Stimulated activated CD8-positive, alpha-beta memory T cell treated with anti-CD3 and anti-CD28 coated beads, Interleukin-15, amount 100 ng/mL, for 4 hours (primary cell): ENCODE results near the gene PTTG1IP.

Experiments used
- DNase-seq, 2 donors: peaks; one replicate each; pipeline ENCODE4 v3.0.0-alpha.2; 2020; ENCODE audit warnings: low read depth in 2 of 2

The PTTG1IP gene

DNA sequence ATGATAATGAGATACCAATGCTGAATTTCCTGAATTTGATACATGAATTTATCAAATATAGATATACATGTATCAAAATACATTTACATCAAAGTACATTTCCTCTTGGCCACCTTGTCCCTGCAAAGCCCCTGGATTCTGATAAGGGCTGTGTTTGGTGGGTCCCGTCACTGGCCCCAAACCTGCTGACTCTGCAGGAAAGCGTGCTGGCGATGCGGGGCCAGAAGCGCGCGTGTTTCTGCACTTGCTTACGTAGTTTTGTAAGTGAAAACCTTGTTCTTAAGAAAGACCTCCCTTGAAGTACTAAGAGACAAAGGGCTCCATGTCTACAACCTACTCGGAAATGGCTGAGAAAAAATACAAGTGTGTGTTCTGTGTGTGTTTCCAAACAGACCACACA, 36.2 kb upstream of the PTTG1IP start:
- no peak for DNase-seq

DNA sequence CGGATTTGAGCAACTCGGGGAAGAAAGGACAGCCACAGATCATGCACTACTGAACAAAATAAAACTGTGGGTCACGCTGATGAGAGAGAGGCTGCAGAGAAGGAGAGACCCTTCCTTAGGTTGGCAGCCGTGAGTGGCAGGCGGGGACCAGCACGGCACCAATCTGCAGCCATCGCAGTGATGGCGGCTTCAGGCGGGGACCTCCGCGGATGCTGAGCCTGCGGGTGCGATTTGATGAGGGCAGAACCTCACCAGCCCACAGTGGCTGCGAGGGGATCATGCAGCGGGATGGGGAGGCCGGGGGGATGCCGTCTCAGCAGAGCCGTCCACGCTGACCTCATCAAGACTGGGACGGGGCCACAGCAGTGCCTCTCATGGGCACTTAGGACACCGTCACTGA, 35.4 kb upstream of the PTTG1IP start:
- no peak for DNase-seq

DNA sequence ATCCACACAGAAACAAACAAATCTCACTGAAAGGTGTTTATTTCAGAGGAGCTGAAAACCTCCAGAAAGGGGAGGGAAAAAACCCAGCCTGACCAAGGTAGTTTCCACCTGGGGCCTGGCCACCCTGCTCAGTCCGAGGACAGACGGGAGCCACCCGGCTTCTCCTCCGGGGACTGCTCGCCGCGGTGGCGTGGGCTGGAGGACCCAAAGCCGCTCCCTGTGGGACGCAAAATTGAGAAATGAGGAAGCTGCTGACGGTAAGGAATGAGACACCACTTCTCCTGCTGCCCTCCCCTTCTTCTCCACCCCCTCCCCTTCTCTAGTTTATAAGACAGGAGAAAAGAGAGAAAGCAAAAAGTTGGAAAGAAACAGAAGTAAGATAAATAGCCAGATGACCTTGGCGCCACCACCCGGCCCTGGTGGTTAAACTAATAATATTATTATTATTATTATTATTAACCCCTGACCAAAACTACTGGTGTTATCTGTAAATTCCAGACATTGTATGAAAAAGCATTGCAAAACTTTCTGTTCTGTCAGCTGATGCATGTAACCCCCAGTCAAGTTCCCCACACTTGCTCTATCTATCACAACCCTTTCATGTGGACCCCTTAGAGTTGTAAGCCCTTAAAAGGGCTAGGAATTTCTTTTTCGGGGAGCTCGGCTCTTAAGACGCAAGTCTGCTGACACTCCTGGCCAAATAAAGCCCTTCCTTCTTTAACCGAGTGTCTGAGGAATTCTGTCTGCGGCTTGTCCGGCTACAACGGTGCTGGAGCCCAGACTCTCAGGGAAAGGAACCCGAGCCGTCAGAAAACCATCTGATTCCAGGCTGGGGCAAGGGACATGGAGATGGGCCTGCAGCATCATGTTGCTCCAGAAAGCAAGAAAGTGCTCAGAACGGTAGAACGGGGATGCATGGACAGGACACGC, 34.7 kb upstream of the PTTG1IP start:
- DNase-seq: no peak

DNA sequence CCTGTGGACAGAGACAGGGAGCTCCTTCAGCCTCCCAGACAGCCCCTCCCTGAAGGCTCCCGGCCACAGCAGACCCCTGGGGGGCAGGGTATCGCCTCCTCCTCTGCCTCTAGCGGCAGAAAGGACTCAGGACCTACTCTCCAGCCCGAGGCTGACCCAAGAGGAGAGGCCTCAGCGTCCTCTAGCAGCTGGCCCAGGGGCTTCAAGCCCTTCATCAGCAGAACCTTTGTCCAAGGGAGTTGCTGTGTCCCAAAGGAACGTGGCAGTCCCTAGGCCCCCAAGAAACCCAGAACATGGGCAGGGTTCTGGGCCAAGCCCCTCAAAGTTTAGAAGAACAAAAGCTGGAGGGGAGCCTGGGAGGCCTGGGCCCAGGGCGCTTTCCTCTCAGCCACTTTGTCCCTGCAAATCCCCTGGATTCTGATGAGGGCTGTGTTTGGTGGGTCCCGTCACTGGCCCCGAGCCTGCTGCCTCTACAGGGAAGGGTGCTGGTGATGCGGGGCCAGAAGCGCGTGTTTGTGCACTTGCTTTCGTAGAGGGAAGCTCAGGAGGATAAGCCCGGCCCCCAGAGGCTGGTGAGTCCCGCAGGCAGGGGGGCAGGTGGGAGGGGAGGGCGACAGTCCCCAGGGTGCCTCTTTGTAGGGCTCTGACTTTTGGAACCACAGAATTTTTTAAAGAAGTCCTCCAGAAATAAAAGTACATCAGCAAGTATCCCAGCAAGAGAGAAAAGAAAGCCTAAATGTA, 33.9 kb upstream of the PTTG1IP start:
- no peak for DNase-seq

DNA sequence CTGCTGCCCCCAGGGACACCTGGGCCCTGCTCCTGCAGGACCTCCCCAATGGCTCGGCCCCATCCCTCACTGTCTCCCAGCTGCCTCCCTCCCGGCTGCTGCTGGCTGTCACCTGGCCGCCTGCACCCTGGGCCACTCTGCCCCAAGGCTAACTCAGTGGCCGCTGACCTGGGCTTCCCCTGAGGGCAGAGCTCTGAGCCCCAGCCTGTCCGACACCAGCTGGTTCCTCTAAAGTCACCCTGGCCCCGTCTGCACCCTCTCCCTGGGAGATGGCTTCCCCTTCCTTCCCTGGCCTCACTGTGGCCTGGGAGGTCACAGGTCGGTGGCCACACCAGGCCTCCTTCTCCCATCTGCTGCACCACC, 32.2 kb upstream of the PTTG1IP start:
- no peak for DNase-seq

DNA sequence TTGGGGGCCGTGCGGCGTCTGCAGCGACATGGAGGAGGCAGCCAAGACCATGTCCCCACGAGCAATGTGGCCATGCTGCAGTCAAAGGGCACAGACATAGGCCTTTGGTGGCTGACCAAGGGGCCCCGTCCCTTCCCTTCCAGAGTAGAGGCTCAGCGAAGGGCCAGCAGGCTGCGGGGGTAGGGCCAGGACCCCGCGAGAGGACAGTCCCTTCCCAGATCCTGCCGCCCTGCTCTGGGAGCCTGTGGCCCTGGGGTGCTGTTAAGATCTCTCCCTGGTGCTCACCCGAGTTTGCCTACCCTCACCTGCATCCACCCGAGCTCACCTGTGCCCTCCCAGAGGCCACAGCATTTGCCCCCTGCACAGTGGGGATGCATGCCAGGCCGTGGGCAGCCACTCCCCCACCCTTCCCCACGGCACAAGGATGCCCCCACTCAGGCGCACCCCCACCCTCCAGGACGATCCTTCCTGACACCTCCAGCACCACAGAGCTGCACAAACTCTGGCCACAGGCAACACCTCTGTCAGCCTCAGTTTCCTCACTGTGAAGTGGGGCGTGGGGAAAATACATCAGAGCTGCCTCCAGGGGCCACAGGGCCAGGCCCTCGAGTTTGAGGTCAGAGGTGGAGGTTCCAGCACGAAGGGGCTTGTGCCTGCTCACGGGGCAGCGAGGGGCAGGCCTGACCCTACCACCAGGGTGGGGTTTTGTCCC, 31.7 kb upstream of the PTTG1IP start:
- no peak for DNase-seq

DNA sequence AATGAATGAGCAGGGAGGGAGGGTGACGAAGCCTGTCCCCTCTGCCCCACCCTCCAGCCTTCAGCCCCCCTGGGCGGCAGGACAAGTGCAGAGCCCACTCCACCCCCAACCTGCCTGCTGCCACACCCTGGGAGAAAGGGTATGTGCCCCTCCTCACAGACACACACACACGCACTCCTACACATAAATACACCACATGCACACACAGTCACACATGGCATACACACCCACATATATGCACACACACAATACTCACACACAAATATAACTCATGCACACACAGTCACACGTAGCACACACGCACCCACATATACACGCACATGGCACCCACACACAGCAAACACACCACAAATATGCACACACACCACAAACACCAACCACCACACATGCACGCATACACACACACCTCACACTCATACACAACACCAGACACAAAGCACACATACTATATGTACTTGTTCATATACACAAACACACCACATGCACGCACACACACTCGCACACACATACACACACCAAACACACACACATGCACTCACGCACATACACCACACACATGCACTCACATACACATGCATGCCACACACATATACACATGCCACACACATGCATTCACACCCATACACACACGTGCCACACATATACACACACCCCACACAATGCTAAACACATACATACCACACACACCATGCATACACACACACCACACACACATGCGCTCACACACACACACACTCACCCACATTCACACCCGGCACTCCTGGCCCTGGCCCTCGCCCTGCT, 30.8 kb upstream of the PTTG1IP start:
- DNase-seq: no peak

DNA sequence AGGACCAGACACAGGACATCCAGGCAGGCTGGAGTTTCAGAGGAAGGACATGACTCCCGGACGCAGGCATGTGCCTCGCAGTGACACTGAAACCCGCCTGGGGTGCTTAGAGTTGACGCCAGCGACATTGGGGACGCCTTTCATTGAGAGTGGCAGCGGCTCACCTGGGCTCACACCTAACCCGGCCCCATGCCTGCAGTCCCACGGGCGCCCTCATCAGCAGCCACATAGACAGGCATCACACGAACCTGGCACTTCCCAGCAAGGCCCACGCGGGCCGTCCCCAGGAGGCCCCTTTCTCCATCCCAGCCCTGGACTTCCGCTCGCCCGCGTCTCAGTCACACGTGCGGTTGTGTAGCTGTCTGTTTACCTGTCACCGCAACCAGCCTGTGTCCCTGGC, 30.2 kb upstream of the PTTG1IP start:
- no peak for DNase-seq

DNA sequence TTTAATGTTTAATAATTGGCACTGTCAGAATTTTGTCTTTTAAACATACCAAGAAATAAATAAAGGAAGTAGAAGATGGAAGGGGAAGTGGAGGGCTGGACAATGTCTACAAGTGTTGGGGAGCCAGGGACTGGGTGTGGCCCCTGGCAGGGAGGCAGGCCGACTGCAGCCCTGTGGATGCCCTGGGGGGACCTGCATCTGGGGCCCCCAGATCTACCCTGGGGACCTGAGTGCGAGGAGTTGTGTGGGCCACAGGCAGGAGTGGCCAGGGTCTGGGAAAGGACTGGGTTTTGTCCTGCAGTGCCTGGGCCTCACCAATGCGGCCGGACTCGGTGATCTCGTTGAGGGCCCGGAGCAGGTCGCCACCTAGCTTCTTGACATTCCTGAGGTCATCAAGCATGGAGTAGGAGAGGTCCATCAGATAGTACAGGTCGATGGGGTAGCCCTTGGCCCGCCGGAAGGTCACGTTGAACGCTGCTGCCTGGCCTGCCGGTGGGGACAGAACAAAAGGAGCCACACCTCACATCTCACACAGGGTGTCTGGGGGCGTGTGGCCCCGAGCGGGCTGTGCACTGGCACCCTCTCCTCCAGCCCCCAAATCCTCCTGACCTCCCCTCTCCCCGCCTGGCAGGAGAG, 29.7 kb upstream of the PTTG1IP start:
- DNase-seq: no peak

DNA sequence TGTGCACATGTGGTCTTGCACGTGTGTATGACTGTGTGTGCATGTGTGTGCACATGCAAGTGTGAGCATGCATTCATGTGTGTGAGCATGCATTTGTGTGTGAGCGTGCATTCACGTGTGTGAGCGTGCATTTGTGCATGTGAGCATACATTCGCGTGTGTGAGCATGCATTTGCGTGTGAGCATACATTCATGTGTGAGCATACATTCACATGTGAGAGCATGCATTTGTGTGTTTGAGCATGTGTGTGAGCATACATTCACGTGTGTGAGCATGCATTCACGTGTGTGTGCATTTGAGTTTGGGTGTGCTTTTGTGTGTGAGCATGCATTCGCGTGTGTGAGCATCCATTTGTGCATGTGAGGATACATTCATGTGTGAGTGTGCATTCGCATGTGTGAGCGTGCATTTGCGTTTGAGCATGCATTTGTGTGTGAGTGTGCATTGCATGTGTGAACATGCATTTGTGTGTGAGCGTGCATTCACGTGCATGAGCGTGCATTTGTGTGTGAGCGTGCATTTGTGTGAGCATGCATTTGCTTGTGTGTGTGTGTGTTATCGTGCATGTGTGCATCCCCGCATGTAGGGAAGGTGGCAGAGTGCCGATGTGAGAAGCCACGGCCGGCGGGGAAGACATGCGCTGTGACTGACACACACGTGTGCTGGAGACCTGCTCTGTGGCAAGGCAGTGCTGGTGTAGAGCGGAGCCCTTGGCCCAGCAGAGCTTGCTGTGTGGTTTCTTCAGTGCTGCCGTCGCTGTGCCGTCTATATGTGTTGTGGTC, 29.0 kb upstream of the PTTG1IP start:
- DNase-seq: no peak

DNA sequence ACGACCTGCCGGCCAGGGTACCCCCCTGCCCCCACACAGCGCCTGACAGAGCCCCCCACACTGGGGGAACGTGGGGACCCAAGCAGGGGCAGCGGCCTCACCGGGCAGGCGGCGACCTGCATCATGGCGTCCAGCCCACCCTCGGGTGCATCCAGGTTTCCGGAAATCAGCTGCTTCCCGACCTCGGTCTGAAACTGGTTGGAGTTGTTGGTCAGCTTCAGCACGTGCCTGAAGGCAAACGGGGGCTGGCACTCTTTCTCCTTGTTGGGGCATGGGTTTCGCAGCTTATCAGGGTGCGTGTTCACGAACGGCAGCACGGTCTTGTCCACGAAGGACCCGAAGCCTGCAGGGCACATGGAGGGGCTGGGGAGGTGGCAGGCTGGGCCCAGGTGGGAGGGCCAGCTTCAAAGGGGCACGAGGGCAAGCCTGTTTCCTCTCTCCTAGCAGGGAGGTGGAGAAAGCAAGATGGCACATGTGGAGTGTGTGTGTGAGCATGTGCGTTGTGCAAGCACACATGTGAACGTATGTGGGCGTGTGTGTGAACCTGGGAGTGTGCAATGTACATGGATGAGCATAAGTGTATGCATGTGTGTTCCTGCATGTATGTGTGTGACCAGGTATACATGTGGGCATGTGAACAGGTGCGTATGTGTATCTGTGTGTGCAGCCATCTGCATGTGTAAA, 28.0 kb upstream of the PTTG1IP start:
- no peak for DNase-seq

DNA sequence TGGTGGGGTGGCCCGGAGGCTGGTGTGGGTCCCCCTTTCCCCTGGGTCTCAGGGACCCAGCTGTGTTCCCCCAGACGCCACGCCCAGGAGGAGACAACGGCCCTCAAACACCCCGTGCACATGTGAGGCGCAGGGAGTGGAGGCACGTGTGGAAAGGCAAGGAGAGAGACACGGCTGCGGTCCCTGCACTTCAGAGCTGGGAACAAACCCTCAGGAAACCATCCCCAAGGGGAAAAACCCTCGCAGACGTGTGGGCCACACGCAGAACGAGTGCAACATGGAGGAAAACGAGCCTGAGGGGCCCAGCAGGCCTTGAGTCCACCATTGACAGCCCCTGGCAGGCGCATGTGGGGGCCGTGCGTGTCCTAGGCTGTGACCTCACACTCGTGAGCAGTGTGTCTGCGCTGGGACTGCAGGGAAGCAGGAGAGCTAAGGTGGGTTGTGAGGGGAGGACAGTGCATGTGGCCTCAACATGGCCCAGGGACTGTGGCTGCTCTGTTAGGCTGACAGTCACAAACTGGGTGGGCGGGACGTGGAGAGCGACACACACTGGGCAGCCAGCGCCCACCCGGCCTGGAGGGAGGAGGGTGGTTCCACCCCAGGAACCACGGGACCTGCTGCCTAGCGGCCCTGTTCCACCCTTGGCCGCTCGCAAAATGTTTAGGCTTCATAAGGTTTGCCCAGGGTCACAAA, 27.2 kb upstream of the PTTG1IP start:
- DNase-seq: no peak

DNA sequence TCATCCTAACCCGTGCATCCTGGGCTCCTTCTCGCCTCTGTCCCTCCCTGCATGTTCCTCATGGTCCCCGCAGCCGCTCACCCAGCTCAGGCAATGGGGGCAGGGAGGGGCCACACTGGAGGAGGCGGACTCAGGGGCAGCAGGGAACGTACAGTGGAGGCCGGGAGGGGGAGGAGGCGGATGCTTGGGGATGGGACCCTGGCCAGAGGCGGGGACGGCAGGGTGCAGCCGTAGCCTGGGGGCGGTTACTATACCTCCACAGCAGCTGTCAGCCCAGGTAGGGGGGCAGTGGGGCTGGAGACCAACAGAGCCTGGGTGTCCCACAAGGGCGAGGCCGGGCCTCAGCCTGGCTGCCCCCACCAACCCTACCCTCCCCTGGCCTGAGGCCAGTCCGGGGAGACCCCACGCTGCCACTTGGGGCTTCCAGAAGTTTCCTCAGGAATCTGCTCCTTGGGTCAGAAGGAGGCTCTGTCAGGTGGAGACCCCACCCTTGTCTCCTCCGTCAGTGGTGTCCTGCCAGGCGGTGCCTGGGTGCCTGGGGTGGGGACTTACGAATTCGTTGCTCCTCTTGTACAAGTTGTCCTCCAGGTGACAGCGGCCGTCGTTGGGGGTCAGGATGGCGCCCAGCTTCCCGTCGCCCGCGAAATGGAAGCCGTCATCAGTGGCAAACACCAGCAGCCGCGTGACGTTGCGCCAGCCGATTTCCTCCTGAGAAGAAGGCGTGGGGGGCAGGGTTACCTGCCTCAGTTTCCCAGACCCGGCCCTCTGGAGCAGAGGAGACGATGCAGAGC, 26.5 kb upstream of the PTTG1IP start:
- no peak for DNase-seq

DNA sequence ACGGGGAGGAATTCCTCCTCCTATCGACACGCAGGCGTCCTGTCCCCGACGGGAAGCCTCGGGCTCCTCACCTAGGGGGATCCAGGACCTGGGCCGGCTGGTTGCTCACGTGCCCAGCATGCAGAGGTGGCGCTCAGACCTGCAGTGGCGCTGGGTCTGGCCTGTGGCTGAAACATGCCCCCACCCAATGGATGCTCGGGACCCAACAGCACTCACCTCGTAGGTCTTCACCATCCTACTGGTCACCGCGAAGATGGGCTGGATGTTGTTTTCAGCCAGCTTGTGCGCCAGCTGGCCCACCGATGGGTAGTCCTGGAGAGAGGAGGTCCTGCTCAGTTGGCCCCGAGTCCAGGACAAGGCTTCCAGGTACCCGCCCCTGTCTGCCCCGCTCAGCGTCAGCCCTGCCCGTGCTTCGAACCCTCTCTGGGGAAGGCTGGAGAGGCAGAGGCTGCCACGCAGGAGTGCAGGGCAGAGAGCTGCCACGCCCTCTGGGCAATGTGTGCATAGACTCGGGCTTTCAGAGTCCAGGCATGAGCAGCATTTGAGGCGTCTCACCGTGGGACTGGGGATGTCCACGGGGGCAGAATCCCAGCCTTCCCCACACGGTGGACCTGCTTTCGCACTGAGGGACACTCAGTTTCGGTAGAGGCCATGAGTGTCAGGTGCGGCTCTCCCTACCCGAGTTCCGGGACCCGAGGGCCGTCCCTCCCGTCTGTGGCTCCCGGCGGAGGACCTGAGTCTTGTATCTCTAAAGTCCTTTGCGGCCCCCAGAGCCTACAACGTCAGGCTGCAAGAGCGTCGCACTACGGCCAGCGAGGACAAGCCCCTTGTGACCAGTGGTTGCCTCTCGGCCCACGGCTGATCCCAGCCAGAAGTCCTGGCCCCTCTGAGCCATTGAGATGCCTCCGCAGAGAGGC, 25.6 kb upstream of the PTTG1IP start:
- no peak for DNase-seq

DNA sequence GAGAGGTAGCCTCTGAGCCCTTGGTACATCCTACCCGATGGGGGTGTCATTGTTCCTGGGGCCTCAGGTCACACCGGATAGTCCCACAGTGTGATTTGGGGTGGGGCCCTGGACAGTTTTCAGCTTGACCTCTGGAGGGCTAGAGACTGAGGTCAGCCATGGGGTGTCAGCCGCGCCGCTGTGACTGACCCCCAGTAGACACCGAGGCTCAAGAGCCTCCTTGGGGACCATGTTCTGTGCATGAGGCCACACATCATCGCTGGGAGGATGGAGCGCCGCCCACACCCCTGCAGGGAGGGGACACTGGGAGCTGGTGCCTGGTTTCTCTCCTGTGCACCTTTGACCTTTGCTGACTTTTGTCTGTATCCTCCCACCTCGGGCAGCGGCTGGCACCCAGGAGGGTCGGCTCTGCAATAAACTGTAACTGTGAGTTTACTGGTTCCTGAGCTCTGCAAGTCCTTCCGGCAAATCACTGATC, 24.6 kb upstream of the PTTG1IP start:
- DNase-seq: no peak

DNA sequence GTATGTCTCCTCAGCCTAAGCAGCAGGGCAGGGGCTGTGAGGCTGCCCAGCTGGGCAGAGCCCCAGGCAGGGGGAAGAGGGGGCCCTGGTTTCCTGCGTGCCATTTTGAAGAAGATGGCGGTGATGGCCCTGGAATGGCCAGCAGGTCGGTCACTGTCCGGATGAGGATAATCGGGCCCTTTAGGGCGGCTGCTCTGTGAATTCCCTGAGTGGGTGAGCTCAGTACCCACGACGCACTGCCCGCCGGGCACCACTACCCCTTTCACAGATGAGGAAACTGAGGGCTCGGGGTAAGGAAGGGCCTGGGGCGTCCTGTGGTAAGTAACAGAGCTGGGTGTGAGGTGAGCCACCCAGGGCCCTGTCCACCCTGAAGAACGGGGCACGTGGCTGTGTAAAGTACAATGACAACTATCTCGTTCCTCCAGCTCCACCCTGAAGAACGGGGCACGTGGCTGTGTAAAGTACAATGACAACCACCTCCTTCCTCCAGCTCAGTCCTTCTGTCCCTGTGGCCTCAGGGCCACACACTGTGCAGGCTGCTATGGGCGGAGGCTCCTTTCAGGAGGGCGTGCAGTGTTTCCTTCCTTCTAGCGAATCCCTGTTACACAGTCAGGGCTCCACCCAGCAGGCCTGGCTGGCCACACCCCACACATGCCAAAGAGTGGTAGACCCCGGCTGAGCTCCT, 24.0 kb upstream of the PTTG1IP start:
- no peak for DNase-seq
